Esophagus muscularis mucosa (tissue), 4 donors: ENCODE results near the gene CD55. TPM values are rescaled to one million over a fixed set of nuclear protein-coding genes. Genes with fewer than 3 reads are reported as not detected.
A peak's percentile ranks its signal among the peaks of the same experiment; 100 is the strongest.

ENCODE experiments used
- DNase-seq: peaks from one replicate; pipeline ENCODE4 v3.0.0-alpha.2; 2017; ENCODE audit errors: extremely low spot score
- H3K27ac ChIP-seq, 4 donors: fragments of 200-600 bp; sonication (generic); replicated peaks in 1 of 4; 1 replicate in 3 of 4; 2 replicates in 1 of 4; pipeline ENCODE4 v1.5.1; 2016 to 2019; ENCODE audit warnings: mild to moderate bottlenecking in 1 of 4
- H3K27me3 ChIP-seq, 4 donors: fragments of 200-600 bp; sonication (generic); one replicate each; pipeline versions ENCODE4 v1.5.1 to v1.6.0; 2016 to 2019
- H3K36me3 ChIP-seq, 4 donors: fragments of 200-600 bp; sonication (generic); one replicate each; pipeline ENCODE4 v1.5.1; 2016 to 2019
- H3K4me1 ChIP-seq, 4 donors: fragments of 200-600 bp; sonication (generic); one replicate each; pipeline ENCODE4 v1.5.1; 2016 to 2019
- H3K4me3 ChIP-seq, 4 donors: fragments of 200-600 bp; sonication (generic); 1 replicate in 2 of 4; 2 replicates in 2 of 4; pipeline ENCODE4 v1.5.1; 2016 to 2019; ENCODE audit warnings: mild to moderate bottlenecking in 4 of 4, moderate library complexity in 1 of 4
- H3K9me3 ChIP-seq, 4 donors: fragments of 200-600 bp; sonication (generic); 1 replicate in 3 of 4; 2 replicates in 1 of 4; pipeline ENCODE4 v1.5.1; 2016 to 2019
- CTCF ChIP-seq, 3 experiments: fragments of 200-600 bp in 2 of 3; fragments of 450-650 bp in 1 of 3; sonication (generic) in 2 of 3; IDR thresholded peaks; one replicate each; pipeline ENCODE4 v1.5.1; 2017 to 2019; ENCODE audit warnings: antibody characterized with exemption in 3 of 3, mild to moderate bottlenecking in 2 of 3, moderate library complexity in 1 of 3
- EP300 ChIP-seq: sonication (generic); formaldehyde crosslinking; IDR thresholded peaks from one replicate; pipeline ENCODE4 v1.6.1; 2017; ENCODE audit warnings: antibody characterized with exemption
- POLR2A ChIP-seq: fragments of 450-650 bp; IDR thresholded peaks from one replicate; pipeline ENCODE4 v1.6.1; 2017; ENCODE audit warnings: antibody characterized with exemption, moderate library complexity, mild to moderate bottlenecking, low read depth
- POLR2AphosphoS5 ChIP-seq, 2 donors: sonication (generic); formaldehyde crosslinking; IDR thresholded peaks; one replicate each; pipeline ENCODE4 v1.6.1; 2017; ENCODE audit warnings: antibody characterized with exemption in 2 of 2
- WGBS: methylation state at CpG from one replicate; pipeline ENCODE4 v1.1.5; 2018; 5-methylcytosine and 5-hydroxymethylcytosine counted together
- intact Hi-C: fragments of 100-400 bp; cut with DNase I; formaldehyde crosslinking; loops from one replicate; pipeline ENCODE4 v1.15.1; 2023
- total RNA-seq, 4 donors: library from RNA; depleted of rRNA; stranded (reverse); fragments of >200 nt; gene quantifications; one replicate each; pipeline versions ENCODE4 v1.1.0 to v1.2.1, GENCODE V29; 2016

Gene CD55
- total RNA-seq, 4 donors from 2014 or later = 27.8 to 77.0 (median 47.4) TPM

- Histone ChIP-seq H3K27me3 (no peaks in the 10 kb centered on the region), H3K36me3 (peaks cover 0 to 44% (median 32%) of the 10 kb centered on the region in 4 donors), H3K4me3 (peak overlapping the region in 2 of 4 donors; percentile 34 to 97), H3K9me3 (no peaks in the 10 kb centered on the region), H3K4me1 (peaks cover 8 to 27% (median 21%) of the 10 kb centered on the region in 4 donors), H3K27ac (no peak overlapping the region)
- 86% methylated on average over 5 of the region's 5 CpGs for WGBS
- no peak for DNase-seq
- intact Hi-C loops = loop anchor here (10.0 kb wide), 1 partner anchor 239 kb away; the partner anchor contains the start of gene C4BPB
- TF ChIP-seq EP300 = no peak
- TF ChIP-seq CTCF (IDR thresholded peaks at IDR 0.05) = no peak
- no peak for TF ChIP-seq POLR2A
- no peak for TF ChIP-seq POLR2AphosphoS5 (IDR thresholded peaks at IDR 0.05)
Observed at GRCh38 chr1:207323425-207324225, 2.1 kb downstream of the CD55 start.

GRCh38 chr1:207328004-207328403, 6.5 kb downstream of the CD55 start:
- H3K27ac ChIP-seq = no peak overlapping the region
- intact Hi-C loops = loop anchor here (10.0 kb wide), 1 partner anchor 243 kb away; the partner anchor contains the start of gene C4BPB
- no peak overlapping the region for H3K4me3 ChIP-seq
- no peaks in the 10 kb centered on the region for H3K27me3 ChIP-seq
- H3K4me1 ChIP-seq = peaks cover 3 to 13% (median 10%) of the 10 kb centered on the region in 4 donors
- peaks cover 6 to 76% (median 57%) of the 10 kb centered on the region in 4 donors for H3K36me3 ChIP-seq
- no peak for TF ChIP-seq CTCF (IDR thresholded peaks at IDR 0.05)
- TF ChIP-seq EP300 = no peak
- TF ChIP-seq POLR2A = no peak
- TF ChIP-seq POLR2AphosphoS5 (IDR thresholded peaks at IDR 0.05) = no peak
- no peak for DNase-seq
- H3K9me3 ChIP-seq = no peaks in the 10 kb centered on the region

GRCh38 chr1:207328908-207329440, 7.5 kb downstream of the CD55 start:
- Histone ChIP-seq H3K27ac (no peak overlapping the region), H3K4me3 (no peak overlapping the region), H3K4me1 (peaks cover under 1 to 5% (median 2%) of the 10 kb centered on the region in 4 donors), H3K36me3 (peaks cover 6 to 80% (median 61%) of the 10 kb centered on the region in 4 donors), H3K9me3 (peaks cover 0 to 8% (median 0%) of the 10 kb centered on the region in 4 donors), H3K27me3 (no peaks in the 10 kb centered on the region)
- TF ChIP-seq POLR2A (no peak), POLR2AphosphoS5 (IDR thresholded peaks at IDR 0.05) (no peak), CTCF (IDR thresholded peaks at IDR 0.05) (no peak), EP300 (no peak)
- no peak for DNase-seq
- intact Hi-C loops = loop anchor here (10.0 kb wide), 1 partner anchor 244 kb away; the partner anchor contains the start of gene C4BPB
- 94% methylated on average over 3 of the region's 3 CpGs for WGBS

GRCh38 chr1:207329469-207329868, 8.0 kb downstream of the CD55 start:
- Histone ChIP-seq H3K36me3 (peaks cover 6 to 82% (median 60%) of the 10 kb centered on the region in 4 donors), H3K27me3 (no peaks in the 10 kb centered on the region), H3K27ac (no peak overlapping the region), H3K4me1 (peaks cover 0 to under 1% (median 0%) of the 10 kb centered on the region in 4 donors), H3K4me3 (no peak overlapping the region), H3K9me3 (peaks cover 0 to 13% (median 0%) of the 10 kb centered on the region in 4 donors)
- intact Hi-C loops = loop anchor here (10.0 kb wide), 1 partner anchor 245 kb away; the partner anchor contains the start of gene C4BPB
- TF ChIP-seq POLR2AphosphoS5 (IDR thresholded peaks at IDR 0.05) = no peak
- no peak for TF ChIP-seq POLR2A
- TF ChIP-seq EP300 = no peak
- no peak for TF ChIP-seq CTCF (IDR thresholded peaks at IDR 0.05)
- no peak for DNase-seq
- WGBS = 96% methylated on average over 3 of the region's 3 CpGs
